Lung (tissue), 12 donors: ENCODE measurements around the gene NUDT19. TPM values are rescaled to one million over a fixed set of nuclear protein-coding genes. Genes with fewer than 3 reads are reported as not detected.

Source experiments
- ATAC-seq: fragments of 200-7000 bp; cut with Tn5 transposase; one replicate; pipeline ENCODE4 v1.9.1; 2020; ENCODE audit warnings: moderate number of reproducible peaks; ENCODE audit not compliant: insufficient read depth, low FRiP score
- DNase-seq, 3 donors: peaks; one replicate each; pipeline ENCODE4 v3.0.0-alpha.2; 2013 to 2017
- H3K27ac ChIP-seq, 2 donors: one replicate each; pipeline ENCODE4 v1.5.1; 2013; ENCODE audit warnings: mild to moderate bottlenecking in 2 of 2, moderate library complexity in 2 of 2, control low read depth in 1 of 2, inconsistent platforms in 1 of 2, low read depth in 1 of 2, low read length in 1 of 2
- H3K27me3 ChIP-seq, 3 donors: one replicate each; pipeline ENCODE4 v1.5.1; 2013; ENCODE audit warnings: low read length in 2 of 3; ENCODE audit not compliant: control insufficient read depth in 3 of 3, insufficient read depth in 3 of 3
- H3K36me3 ChIP-seq, 4 donors: one replicate each; pipeline ENCODE4 v1.5.1; 2013; ENCODE audit warnings: low read length in 4 of 4, mild to moderate bottlenecking in 1 of 4, moderate library complexity in 1 of 4; ENCODE audit not compliant: control insufficient read depth in 4 of 4, insufficient read depth in 4 of 4
- H3K4me1 ChIP-seq, 5 donors: one replicate each; pipeline ENCODE4 v1.5.1; 2013; ENCODE audit warnings: low read length in 5 of 5, mild to moderate bottlenecking in 2 of 5, moderate library complexity in 1 of 5; ENCODE audit not compliant: control insufficient read depth in 5 of 5, insufficient read depth in 5 of 5
- H3K4me3 ChIP-seq: one replicate; pipeline ENCODE4 v1.5.1; 2013; ENCODE audit warnings: mild to moderate bottlenecking, control low read depth, moderate library complexity
- H3K9ac ChIP-seq, 2 donors: one replicate each; pipeline ENCODE4 v1.5.1; 2013; ENCODE audit warnings: low read length in 2 of 2, control low read depth in 1 of 2; ENCODE audit not compliant: insufficient read depth in 1 of 2
- H3K9me3 ChIP-seq, 4 donors: one replicate each; pipeline ENCODE4 v1.5.1; 2013; ENCODE audit warnings: low read length in 3 of 4, mild to moderate bottlenecking in 1 of 4, moderate library complexity in 1 of 4; ENCODE audit not compliant: control insufficient read depth in 4 of 4, insufficient read depth in 3 of 4
- CTCF ChIP-seq: IDR thresholded peaks from 2 replicates; pipeline ENCODE4 v1.5.1; 2012; ENCODE audit warnings: mild to moderate bottlenecking; ENCODE audit errors: control extremely low read depth, extremely low read depth
- WGBS, 2 donors: extraction: QIAGEN DNeasy Blood & Tissue Kit; methylation state at CpG; one replicate each; pipeline ENCODE4 v1.1.7; 2013; 5-methylcytosine and 5-hydroxymethylcytosine counted together
- polyA plus RNA-seq, 2 donors: library from polyadenylated mRNA; stranded (reverse); fragments of 200-250 nt; gene quantifications; one replicate each; pipeline ENCODE4 v1.2.1, GENCODE V29; 2013
- total RNA-seq, 2 donors: library from RNA; depleted of rRNA in 1 of 2; stranded (reverse); fragments of >200 nt in 1 of 2; gene quantifications; one replicate each; pipeline ENCODE4 v1.2.1, GENCODE V29; 2014 to 2021
- donor health status: control.
- donor health status: control.
- donor health status: Bipolar disorder and iron deficiency.
- donor health status: healthy.
- donor health status: DM: yes; HTN: yes; CAD: no.

NUDT19 gene
- total and polyA plus RNA-seq, 4 donors: 7.5 to 20.1 (median 12.2) TPM

DNA sequence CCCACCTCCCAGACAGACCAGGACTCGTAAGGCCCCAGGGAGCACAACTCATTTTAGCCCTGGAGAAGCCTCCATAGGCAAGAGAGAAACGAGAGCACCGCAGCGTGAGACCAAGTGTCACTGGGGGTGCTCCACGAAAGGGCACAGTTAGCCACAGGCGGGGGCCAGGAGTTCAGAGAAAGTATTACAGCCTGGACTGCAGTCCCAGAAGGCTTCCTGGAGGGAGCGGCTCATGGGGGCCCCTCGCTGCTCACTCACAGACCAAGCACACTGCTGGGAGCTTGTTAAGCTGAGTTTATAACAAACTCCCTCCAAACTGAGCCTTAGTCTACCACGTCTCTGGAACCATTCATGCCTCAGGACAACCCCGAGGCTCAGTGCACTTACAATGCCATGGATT, 33.1 kb upstream of the NUDT19 start:
- no peak for TF ChIP-seq CTCF
- Histone ChIP-seq H3K9ac (no peak overlapping the region), H3K27ac (no peak overlapping the region), H3K36me3 (peaks cover 0 to 18% (median 4%) of the 10 kb centered on the region in 4 donors), H3K9me3 (no peaks in the 10 kb centered on the region), H3K4me3 (no peak overlapping the region), H3K4me1 (peaks cover 0 to 1% (median 0%) of the 10 kb centered on the region in 5 donors), H3K27me3 (no peaks in the 10 kb centered on the region)
- 86 to 91% methylated on average over 10 of the region's 10 CpGs for WGBS, 2 donors
- no peak for ATAC-seq
- DNase-seq: no peak

GRCh38 chr19:32661318-32661717, 30.3 kb upstream of the NUDT19 start:
- TF ChIP-seq CTCF: no peak
- ATAC-seq: no peak
- H3K4me3 ChIP-seq: no peak overlapping the region

GRCh38 chr19:32662186-32662585, 29.4 kb upstream of the NUDT19 start:
- 13 to 35% methylated on average over 3 of the region's 3 CpGs for WGBS, 2 donors
- no peak overlapping the region for H3K27ac ChIP-seq
- H3K4me1 ChIP-seq: peaks cover 0 to 5% (median 0%) of the 10 kb centered on the region in 5 donors
- no peaks in the 10 kb centered on the region for H3K9me3 ChIP-seq
- no peaks in the 10 kb centered on the region for H3K27me3 ChIP-seq
- no peak for TF ChIP-seq CTCF
- H3K9ac ChIP-seq: no peak overlapping the region
- DNase-seq (peak in 1 of 3 donors; percentile 10), ATAC-seq (no peak)
- peaks cover 0 to 13% (median 3%) of the 10 kb centered on the region in 4 donors for H3K36me3 ChIP-seq
- no peak overlapping the region for H3K4me3 ChIP-seq

More at GRCh38 chr19:32661318-32661717, 30.3 kb upstream of the NUDT19 start:
- no peak for DNase-seq
- Histone ChIP-seq H3K4me1 (peaks cover 0 to 1% (median 0%) of the 10 kb centered on the region in 5 donors), H3K27me3 (no peaks in the 10 kb centered on the region), H3K36me3 (peaks cover 0 to 11% (median 2%) of the 10 kb centered on the region in 4 donors), H3K9ac (no peak overlapping the region), H3K27ac (no peak overlapping the region), H3K9me3 (no peaks in the 10 kb centered on the region)
- WGBS, 2 donors: 89 to 91% methylated on average over 7 of the region's 7 CpGs

- H3K9me3 ChIP-seq: no peaks in the 10 kb centered on the region
- WGBS, 2 donors: 93 to 94% methylated on average over 6 of the region's 6 CpGs
- no peak overlapping the region for H3K9ac ChIP-seq
Observed at GRCh38 chr19:32666084-32666483, 25.5 kb upstream of the NUDT19 start.

More at GRCh38 chr19:32666084-32666483, 25.5 kb upstream of the NUDT19 start:
- H3K27me3 ChIP-seq: no peaks in the 10 kb centered on the region
- no peak overlapping the region for H3K4me3 ChIP-seq
- H3K27ac ChIP-seq: peak overlapping the region in 1 of 2 donors; percentile 55
- peaks cover 0 to 5% (median 0%) of the 10 kb centered on the region in 5 donors for H3K4me1 ChIP-seq
- ATAC-seq: no peak
- no peak for TF ChIP-seq CTCF
- H3K36me3 ChIP-seq: peaks cover 0 to 4% (median 1%) of the 10 kb centered on the region in 4 donors
- DNase-seq: no peak
